Testis (tissue), 3 donors: ENCODE measurements around the gene IL7R. TPM values are rescaled to one million over a fixed set of nuclear protein-coding genes. Genes with fewer than 3 reads are reported as not detected.

Experiments used
- DNase-seq: peaks from one replicate; pipeline ENCODE4 v3.0.0-alpha.2; 2019
- H3K27ac ChIP-seq, 2 donors: fragments of 200-600 bp; sonication (generic); one replicate each; pipeline ENCODE4 v1.5.1; 2019
- H3K27me3 ChIP-seq: fragments of 200-600 bp; sonication (generic); one replicate; pipeline ENCODE4 v1.5.1; 2019
- H3K36me3 ChIP-seq: fragments of 200-600 bp; sonication (generic); one replicate; pipeline ENCODE4 v1.5.1; 2017; ENCODE audit warnings: low read depth; ENCODE audit errors: missing control alignments
- H3K4me1 ChIP-seq: fragments of 200-600 bp; sonication (generic); one replicate; pipeline ENCODE4 v1.5.1; 2019
- H3K4me3 ChIP-seq, 2 donors: fragments of 200-600 bp; sonication (generic); one replicate each; pipeline ENCODE4 v1.5.1; 2017 to 2019
- H3K9me3 ChIP-seq: fragments of 200-600 bp; sonication (generic); one replicate; pipeline ENCODE4 v1.5.1; 2017
- CTCF ChIP-seq, 3 experiments: fragments of 450-650 bp in 2 of 3; fragments of 200-600 bp in 1 of 3; sonication (generic) in 1 of 3; IDR thresholded peaks; one replicate each; pipeline ENCODE4 v1.5.1; 2016 to 2019; ENCODE audit warnings: antibody characterized with exemption in 3 of 3, mild to moderate bottlenecking in 2 of 3, moderate library complexity in 1 of 3
- POLR2A ChIP-seq: fragments of 450-650 bp; IDR thresholded peaks from one replicate; pipeline ENCODE4 v1.6.1; 2017; ENCODE audit warnings: antibody characterized with exemption, mild to moderate bottlenecking, moderate library complexity
- WGBS, 2 donors: methylation state at CpG; one replicate each; pipeline ENCODE4 v1.1.5; 2018; 5-methylcytosine and 5-hydroxymethylcytosine counted together
- intact Hi-C: fragments of 100-400 bp; cut with DNase I; formaldehyde crosslinking; loops from one replicate; pipeline ENCODE4 v1.15.1; 2023; ENCODE audit warnings: low total_unique reads
- polyA plus RNA-seq: library from polyadenylated mRNA; stranded (reverse); fragments of 350-450 nt; fragmentation: Illumina TruSeq; extraction: RNeasy Lipid Tissue Mini Kit (QIAGEN cat#74804); gene quantifications from one replicate; pipeline ENCODE4 v1.2.3, GENCODE V29; 2014; ENCODE audit warnings: low read depth, low replicate concordance; ENCODE audit not compliant: insufficient read depth
- total RNA-seq, 2 donors: library from RNA; depleted of rRNA; stranded (reverse); fragments of >200 nt; gene quantifications; one replicate each; pipeline ENCODE4 v1.2.3, GENCODE V29; 2016

Gene IL7R
- total and polyA plus RNA-seq, 3 donors from 2014 or later, result 7.6 to 17.5 (median 12.1) TPM

GRCh38 chr5:35847961-35848360 is 8.7 kb upstream of the IL7R start:
- no peaks in the 10 kb centered on the region for H3K27me3 ChIP-seq
- no peak overlapping the region for H3K27ac ChIP-seq
- H3K4me1 ChIP-seq, result peaks cover 13% of the 10 kb centered on the region
- TF ChIP-seq CTCF (IDR thresholded peaks at IDR 0.05) (no peak), POLR2A (no peak)
- no peaks in the 10 kb centered on the region for H3K36me3 ChIP-seq
- DNase-seq, result no peak
- no peak overlapping the region for H3K4me3 ChIP-seq
- no peaks in the 10 kb centered on the region for H3K9me3 ChIP-seq
- intact Hi-C loops, result no loop called here
- WGBS, 2 donors, result 38 to 46% methylated on average over 3 of the region's 3 CpGs

- no peak for DNase-seq
- TF ChIP-seq CTCF (IDR thresholded peaks at IDR 0.05), result no peak
- TF ChIP-seq POLR2A, result no peak
- no peak overlapping the region for H3K4me3 ChIP-seq
- no peaks in the 10 kb centered on the region for H3K27me3 ChIP-seq
- intact Hi-C loops, result no loop called here
- 70 to 80% methylated on average over 6 of the region's 6 CpGs for WGBS, 2 donors
- no peak overlapping the region for H3K27ac ChIP-seq
- H3K36me3 ChIP-seq, result no peaks in the 10 kb centered on the region
- H3K9me3 ChIP-seq, result no peaks in the 10 kb centered on the region
- peaks cover 29% of the 10 kb centered on the region for H3K4me1 ChIP-seq
These were observed 6.8 kb upstream of the IL7R start for GRCh38 chr5:35849860-35850259.

- intact Hi-C loops, result no loop called here
- H3K4me1 ChIP-seq, result peaks cover 29% of the 10 kb centered on the region
- H3K36me3 ChIP-seq, result no peaks in the 10 kb centered on the region
- TF ChIP-seq CTCF (IDR thresholded peaks at IDR 0.05) (no peak), POLR2A (no peak)
- H3K4me3 ChIP-seq, result no peak overlapping the region
- no peak for DNase-seq
- 42 to 43% methylated on average over 8 of the region's 8 CpGs for WGBS, 2 donors
- H3K9me3 ChIP-seq, result no peaks in the 10 kb centered on the region
- H3K27me3 ChIP-seq, result no peaks in the 10 kb centered on the region
- no peak overlapping the region for H3K27ac ChIP-seq
These were observed 5.6 kb upstream of the IL7R start for GRCh38 chr5:35850967-35851680.

GRCh38 chr5:35852084-35852734 is 4.5 kb upstream of the IL7R start:
- Histone ChIP-seq H3K4me1 (peaks cover 37% of the 10 kb centered on the region), H3K36me3 (no peaks in the 10 kb centered on the region), H3K27me3 (no peaks in the 10 kb centered on the region), H3K4me3 (no peak overlapping the region), H3K9me3 (no peaks in the 10 kb centered on the region), H3K27ac (peak overlapping the region in 1 of 2 donors; percentile 81)
- peak in 1 of 3 experiments; percentile 11 for TF ChIP-seq CTCF (IDR thresholded peaks at IDR 0.05)
- no peak for TF ChIP-seq POLR2A
- WGBS, 2 donors, result 49 to 75% methylated on average over 7 to 8 of the region's 8 CpGs
- intact Hi-C loops, result no loop called here
- DNase-seq, result peak; percentile 35
